Neural progenitor cell (in vitro differentiated cells): ENCODE data around the gene RND2.

ENCODE experiments used
- EZH2 ChIP-seq: fragments of 200-600 bp; sonication (generic); IDR thresholded peaks from 2 replicates; pipeline ENCODE4 v1.6.1; 2017; ENCODE audit warnings: antibody characterized with exemption, mild to moderate bottlenecking, moderate library complexity
- EZH2phosphoT487 ChIP-seq: fragments of 200-600 bp; sonication (generic); IDR thresholded peaks from 2 replicates; pipeline ENCODE4 v1.6.1; 2017; ENCODE audit warnings: antibody characterized with exemption
- TF ChIP-seq, protein P1 (sequence below): fragments of 200-600 bp; sonication (generic); IDR thresholded peaks from 2 replicates; pipeline ENCODE4 v1.5.1; 2017; ENCODE audit warnings: antibody characterized with exemption, mild to moderate bottlenecking

DNA sequence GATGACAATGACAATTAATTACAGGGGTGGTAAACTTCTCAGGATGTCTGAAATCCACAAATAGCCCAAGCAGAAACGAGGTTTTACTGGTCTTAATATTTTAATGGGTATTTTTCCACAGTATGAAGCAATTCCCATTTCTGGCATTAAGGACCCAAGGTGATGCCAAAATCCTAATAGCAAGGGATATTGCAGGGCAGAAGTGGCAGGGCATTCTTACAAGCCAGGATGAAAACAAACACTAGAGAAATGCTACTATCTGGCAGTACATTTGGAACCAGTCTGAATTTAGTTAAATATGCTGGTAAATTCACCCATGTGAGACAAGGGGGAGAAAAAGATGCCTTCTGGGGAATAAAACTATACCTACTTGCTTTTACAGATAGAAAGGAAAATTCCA lies 45.2 kb downstream of the RND2 start:
- TF ChIP-seq, protein P1, sequence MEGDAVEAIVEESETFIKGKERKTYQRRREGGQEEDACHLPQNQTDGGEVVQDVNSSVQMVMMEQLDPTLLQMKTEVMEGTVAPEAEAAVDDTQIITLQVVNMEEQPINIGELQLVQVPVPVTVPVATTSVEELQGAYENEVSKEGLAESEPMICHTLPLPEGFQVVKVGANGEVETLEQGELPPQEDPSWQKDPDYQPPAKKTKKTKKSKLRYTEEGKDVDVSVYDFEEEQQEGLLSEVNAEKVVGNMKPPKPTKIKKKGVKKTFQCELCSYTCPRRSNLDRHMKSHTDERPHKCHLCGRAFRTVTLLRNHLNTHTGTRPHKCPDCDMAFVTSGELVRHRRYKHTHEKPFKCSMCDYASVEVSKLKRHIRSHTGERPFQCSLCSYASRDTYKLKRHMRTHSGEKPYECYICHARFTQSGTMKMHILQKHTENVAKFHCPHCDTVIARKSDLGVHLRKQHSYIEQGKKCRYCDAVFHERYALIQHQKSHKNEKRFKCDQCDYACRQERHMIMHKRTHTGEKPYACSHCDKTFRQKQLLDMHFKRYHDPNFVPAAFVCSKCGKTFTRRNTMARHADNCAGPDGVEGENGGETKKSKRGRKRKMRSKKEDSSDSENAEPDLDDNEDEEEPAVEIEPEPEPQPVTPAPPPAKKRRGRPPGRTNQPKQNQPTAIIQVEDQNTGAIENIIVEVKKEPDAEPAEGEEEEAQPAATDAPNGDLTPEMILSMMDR: no peak
- no peak for TF ChIP-seq EZH2
- TF ChIP-seq EZH2phosphoT487: no peak
